ENCODE measurements around the gene RUNX2.
"Not testable (repeated sequence)": the region's sequence is repeated elsewhere in the genome, so short reads cannot be mapped to it uniquely, and the experiment has no call there.

The RUNX2 gene

GRCh38 chr6:45555981-45556771, 228.0 kb downstream of the RUNX2 start:
- DNase-seq (ENCODE audit: low spot score), result no peak

GRCh38 chr6:45556828-45557227, 228.7 kb downstream of the RUNX2 start:
- no peak for DNase-seq (ENCODE audit: low spot score)

- no peak for DNase-seq (ENCODE audit: low spot score)
These were observed 229.3 kb downstream of the RUNX2 start for GRCh38 chr6:45557454-45557853.

- no peak for DNase-seq (ENCODE audit: low spot score)
These were observed 230.7 kb downstream of the RUNX2 start for GRCh38 chr6:45558858-45559257.

GRCh38 chr6:45560321-45560820, 232.2 kb downstream of the RUNX2 start:
- DNase-seq (ENCODE audit: low spot score), result not testable (repeated sequence)

GRCh38 chr6:45562171-45562570, 234.0 kb downstream of the RUNX2 start:
- DNase-seq (ENCODE audit: low spot score), result no peak

GRCh38 chr6:45563041-45563440, 234.9 kb downstream of the RUNX2 start:
- no peak for DNase-seq (ENCODE audit: low spot score)

- no peak for DNase-seq (ENCODE audit: low spot score)
These were observed 235.7 kb downstream of the RUNX2 start for GRCh38 chr6:45563844-45564243.

- no peak for DNase-seq (ENCODE audit: low spot score)
These were observed 238.8 kb downstream of the RUNX2 start for GRCh38 chr6:45566882-45567281.

GRCh38 chr6:45567879-45568278, 239.7 kb downstream of the RUNX2 start:
- DNase-seq (ENCODE audit: low spot score), result no peak

- no peak for DNase-seq (ENCODE audit: low spot score)
These were observed 240.5 kb downstream of the RUNX2 start for GRCh38 chr6:45568626-45569025.

- no peak for DNase-seq (ENCODE audit: low spot score)
These were observed 241.2 kb downstream of the RUNX2 start for GRCh38 chr6:45569210-45569945.

GRCh38 chr6:45571159-45571558, 243.0 kb downstream of the RUNX2 start:
- DNase-seq (ENCODE audit: low spot score), result no peak

- DNase-seq (ENCODE audit: low spot score), result no peak
These were observed 244.7 kb downstream of the RUNX2 start for GRCh38 chr6:45572833-45573232.

GRCh38 chr6:45574014-45574461, 245.9 kb downstream of the RUNX2 start:
- no peak for DNase-seq (ENCODE audit: low spot score)

GRCh38 chr6:45574885-45575284, 246.8 kb downstream of the RUNX2 start:
- DNase-seq (ENCODE audit: low spot score), result no peak

- DNase-seq (ENCODE audit: low spot score), result no peak
These were observed 248.8 kb downstream of the RUNX2 start for GRCh38 chr6:45576648-45577624.

GRCh38 chr6:45577836-45578504, 249.8 kb downstream of the RUNX2 start:
- DNase-seq (ENCODE audit: low spot score), result no peak

- no peak for DNase-seq (ENCODE audit: low spot score)
These were observed 256.0 kb downstream of the RUNX2 start for GRCh38 chr6:45584127-45584526.

GRCh38 chr6:45586216-45587171, 258.4 kb downstream of the RUNX2 start:
- DNase-seq (ENCODE audit: low spot score), result no peak
